GM18867 (cell line): ENCODE measurements around the gene SLC6A7.
"Not testable (repeated sequence)": the region's sequence is repeated elsewhere in the genome, so short reads cannot be mapped to it uniquely, and the experiment has no call there.

Experiments used
- ATAC-seq: cut with Tn5 transposase; IDR thresholded peaks from one replicate; pipeline ENCODE4 v1.9.1; 2021; ENCODE audit warnings: mild to moderate bottlenecking, moderate library complexity; ENCODE audit not compliant: unreplicated experiment

SLC6A7 gene

DNA sequence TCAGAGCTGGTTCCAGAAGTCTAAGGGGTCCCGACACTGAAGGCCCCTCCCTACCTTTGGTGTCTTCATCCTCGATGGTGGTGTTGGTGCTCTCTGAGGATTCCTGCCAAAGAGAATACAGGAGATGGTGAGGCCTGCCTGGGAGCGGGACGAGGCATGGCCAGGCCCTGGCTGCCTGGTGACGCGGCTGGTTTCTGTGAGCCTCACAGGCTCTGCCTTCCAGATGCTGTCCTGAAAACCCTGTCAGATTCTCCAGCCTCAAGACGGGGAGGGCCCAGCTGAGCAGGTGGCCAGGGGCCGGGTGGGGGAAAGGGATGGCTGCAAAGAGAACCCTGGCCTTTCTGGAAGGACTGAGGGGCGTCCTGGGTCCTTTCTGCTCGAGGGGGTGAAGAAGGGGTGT is 48.8 kb downstream of the SLC6A7 start:
- no peak for ATAC-seq

DNA sequence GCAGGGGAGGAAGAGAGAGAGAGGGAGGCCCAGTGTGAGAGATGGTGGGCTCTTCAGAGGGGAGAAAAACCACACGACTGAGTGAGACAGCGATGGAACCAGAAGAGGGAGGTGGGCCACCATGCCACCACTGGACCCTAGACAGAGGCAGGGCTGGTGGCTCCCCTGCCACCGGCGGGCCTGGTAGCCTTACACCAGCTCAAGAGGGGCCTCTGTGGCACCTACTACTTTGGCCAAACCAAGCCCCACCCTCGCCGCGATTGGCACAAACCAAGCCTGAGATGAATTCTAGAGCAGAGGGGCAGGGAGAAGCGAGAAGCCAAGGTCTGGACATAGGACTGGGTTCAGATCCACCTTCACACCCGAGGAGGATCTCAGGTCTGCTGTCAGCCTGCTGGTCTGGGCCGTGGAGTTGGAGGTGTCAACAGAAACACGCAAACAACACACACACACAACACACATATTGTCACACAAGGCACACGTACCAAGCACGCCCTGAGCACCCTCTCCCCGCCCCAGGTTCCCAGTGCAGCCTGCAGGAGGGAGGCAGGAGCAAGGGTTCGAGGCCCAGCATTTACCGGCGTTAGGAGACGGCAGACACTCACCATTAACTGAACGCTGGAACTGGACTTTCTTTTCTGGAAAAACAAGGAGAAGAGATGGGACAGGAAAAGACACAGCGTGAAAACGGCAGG is 49.4 kb downstream of the SLC6A7 start:
- no peak for ATAC-seq

DNA sequence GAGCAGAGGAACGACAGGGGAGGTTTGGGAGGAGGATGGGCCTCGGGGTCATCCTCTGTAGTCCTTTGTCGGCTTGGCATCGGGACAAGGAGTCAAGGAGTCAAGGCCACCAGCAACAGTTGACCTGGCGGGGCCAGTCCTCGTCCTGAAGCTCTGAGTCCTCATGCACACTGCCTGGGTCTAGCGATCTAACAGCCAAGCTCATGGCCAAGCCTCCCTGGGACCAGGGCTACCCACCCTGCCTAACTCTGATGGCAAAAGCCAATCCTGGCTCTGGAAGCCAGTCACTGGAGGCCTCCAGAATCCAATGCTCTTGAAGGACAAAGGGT is 49.9 kb downstream of the SLC6A7 start:
- no peak for ATAC-seq

DNA sequence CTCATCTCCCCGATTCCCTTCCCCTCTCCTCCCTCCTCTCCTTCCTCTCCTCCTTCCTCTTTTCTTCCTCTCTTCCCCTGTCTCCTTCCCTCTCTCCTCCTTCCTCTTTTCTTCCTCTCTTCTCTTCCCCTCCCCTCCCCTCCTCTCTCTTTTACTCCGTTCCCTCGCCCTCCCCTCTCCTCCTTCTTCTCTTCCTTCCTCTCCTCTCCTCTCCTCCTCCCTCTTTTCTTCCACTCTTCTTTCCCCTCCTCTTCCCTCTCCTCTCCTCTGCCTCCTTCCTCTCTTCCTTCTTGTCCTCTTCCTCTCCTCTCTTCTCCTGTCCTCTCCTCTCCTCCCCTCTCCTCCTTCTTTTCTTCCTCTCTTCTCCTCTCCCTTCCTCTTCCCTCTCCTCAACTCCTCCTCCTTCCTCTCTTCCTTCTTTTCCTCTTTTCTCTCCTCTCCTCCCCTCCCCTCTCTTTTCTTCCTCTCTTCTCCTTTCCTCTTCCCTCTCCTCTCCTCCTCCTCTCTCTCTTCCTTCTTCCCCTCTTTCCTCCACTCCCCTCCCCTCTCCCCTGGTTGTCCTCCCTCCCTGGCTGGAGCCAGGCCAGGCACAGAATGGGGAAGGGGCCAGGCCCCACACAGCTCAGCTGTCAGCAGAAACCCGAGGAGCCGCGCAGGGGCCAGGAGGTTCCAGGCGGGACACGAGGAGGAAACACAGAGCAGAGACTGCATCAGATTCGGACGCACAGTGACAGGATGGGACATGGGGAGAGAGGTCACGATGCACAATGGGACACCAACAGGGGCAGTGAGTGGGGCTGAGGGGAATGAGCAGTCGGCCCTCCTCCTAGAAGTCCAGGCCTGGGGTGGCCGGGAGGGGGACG is 51.7 kb downstream of the SLC6A7 start:
- ATAC-seq = no peak

DNA sequence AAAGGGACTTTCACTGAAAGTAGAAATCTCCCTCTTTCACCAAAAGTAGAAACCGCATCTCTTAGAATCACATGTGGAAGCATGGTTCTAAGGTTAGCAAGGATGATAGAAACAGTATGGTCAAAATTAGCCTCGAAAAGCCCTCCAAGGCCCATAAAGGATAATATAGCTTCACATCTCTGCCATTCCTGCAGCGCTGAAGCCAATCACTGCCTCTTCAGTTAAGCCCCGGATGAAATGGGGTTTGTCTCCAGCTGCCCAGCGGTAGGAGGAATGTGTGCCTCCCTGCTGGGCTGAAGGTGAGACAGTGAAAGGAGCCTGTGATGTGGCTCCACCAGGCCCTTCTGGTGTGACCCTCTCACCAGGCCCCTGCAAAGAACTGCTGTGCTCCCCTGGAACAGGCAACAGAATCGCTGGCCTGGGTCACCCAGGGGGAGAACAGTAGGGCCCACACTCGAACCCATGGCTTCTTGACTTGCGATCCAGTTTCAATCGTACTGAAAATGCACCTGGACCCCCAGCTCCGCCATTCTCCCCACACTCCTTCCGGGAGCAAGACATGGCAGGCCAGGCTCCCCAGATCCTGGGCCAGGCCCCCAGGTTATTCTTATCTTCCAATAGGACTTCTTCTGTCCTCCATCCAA is 52.5 kb downstream of the SLC6A7 start:
- ATAC-seq = no peak

DNA sequence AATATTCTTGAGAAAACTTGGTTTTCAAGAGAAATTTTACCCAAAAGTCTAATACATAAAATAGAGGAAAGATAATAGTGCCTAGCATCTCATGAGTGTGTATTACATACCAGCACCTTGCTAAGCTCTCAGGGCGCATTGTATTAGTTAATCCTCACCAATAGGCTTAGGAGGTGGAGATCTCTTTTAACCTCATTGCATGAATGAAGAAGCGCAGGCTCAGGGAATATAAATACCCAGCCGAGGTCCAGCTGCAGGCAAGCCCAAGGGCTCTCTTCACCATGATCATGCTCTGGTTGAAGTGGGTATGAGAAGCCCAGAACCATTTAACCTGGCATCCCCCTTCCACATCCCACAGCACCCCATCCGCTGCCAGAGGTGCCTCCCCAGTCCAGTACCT is 53.7 kb downstream of the SLC6A7 start:
- no peak for ATAC-seq

DNA sequence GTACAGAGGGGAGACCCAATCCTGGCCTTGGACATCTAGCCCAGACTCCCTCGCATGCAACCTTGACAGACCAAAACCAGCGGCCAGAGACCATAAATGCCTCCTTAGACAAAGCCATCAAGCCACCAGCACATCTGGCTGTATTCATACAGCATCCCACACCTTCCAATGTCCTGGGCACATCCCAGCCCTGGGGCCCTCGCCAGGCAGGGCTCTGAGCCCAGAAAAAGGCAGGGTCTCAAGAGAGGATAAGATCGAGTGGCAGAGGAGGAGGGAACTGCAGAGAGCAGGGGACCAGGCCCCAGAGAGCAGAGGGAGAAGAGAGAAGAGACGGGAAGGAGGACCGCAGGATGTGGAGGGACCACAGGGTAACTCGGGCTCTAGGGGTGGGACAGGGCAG is 54.3 kb downstream of the SLC6A7 start:
- no peak for ATAC-seq

DNA sequence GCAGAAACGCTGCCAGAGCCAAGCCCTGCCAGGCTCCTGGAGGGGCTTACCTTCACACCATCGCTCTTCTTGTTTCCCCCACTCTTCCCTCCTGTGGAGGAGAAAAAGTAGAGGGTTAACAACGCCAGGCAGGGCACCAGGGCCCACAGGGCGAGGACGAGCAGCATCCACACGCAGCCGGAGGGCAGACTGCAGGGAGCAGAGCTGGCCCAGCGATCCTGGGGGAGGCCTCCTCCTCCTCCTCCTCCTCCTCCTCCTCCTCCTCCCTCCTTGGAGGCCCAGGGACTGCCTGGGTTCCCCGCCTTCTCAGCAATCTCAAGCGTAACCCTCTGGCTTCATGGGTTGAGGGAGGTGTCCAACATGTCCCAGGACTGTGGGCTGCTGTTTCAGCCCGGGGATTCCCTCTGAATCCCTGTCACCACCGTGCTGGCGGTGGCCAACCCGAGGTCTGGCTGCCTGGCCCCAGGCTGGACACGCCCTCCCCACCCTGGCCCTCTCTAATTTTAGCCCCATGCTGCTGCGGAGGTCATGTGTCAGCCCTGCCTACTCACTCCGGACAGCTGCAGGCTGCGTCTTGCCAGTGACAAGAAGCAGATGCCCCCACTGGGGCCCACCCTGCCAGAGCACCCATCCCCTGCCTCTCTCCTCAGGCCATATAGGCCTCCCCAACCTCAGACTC is 55.4 kb downstream of the SLC6A7 start:
- ATAC-seq = no peak

DNA sequence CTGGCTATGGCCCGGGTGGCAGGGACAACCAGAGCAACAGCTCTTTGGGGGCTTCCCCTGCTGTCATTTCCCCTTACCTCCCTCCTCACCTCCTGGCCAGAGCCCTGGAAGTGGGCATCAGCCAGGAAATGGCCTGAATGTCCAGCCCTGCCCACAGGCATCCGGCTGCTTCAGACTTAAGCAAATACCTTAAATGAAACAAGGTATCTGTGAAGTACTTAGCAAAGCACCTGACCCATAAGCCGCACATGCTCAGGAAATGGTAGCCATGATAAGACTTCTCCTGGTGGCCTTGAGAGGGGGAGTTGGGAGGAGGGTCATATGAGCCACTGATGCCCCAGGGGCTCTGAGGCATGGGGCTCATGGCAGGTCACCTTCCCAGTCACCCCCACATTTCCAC is 55.9 kb downstream of the SLC6A7 start:
- ATAC-seq = no peak

DNA sequence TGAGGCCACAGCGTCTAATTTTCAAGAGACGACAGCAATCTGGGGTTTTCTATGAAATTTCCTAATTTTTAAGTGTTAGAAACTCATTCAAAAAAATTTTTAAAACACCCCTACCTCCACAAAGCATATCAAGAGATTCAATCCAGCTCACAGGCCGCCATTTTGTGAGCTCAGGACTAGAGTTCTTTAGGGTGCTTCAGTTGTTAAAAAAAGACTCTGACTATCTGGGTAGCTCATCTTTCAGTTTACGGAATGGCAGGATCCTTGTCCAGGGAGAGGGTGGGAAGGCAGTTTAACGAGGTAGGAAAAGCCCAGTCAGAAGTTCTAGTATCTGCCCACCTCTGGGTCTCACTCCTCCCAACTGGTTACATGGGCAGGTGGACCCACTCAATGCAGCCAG is 56.6 kb downstream of the SLC6A7 start:
- no peak for ATAC-seq

DNA sequence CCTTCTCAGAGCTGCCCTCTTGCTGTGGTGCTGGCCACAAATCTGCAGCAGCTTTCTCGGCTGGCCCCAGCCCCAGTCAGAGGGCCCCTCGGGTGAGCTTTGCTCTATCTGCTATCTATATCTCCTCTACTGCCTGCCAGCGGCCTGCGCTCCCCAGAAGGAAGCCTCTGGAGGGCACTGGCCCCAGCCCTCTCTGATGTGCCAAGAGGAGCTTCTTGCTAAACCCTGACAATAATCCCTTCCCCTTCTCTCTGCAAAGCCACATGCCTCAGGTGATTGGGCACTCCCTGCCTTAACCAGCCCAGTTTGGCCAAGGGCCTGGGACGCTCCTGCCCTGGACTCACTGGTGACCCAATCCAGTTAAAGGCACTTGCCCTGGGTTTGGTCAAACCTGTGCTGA is 57.0 kb downstream of the SLC6A7 start:
- no peak for ATAC-seq

DNA sequence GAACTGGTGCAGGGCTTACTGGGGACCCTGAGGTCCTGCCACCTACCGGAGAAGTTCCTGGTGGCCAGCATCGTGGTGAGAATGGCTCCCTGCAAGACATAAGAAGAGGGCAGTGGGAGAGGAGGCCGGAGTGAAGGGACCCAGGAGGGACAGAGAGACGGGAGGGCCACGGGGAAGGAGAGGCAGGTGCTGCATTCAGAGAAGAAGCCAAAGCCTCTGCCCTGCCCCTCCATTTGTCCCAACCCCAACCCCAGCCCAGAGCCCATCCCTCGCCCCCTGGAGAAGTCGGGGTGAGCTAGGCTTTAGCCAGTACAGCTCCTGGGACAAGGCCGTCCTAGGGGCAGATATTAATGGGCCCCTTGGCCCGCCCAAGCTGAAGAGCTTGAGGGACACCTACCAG is 57.9 kb downstream of the SLC6A7 start:
- ATAC-seq = no peak

DNA sequence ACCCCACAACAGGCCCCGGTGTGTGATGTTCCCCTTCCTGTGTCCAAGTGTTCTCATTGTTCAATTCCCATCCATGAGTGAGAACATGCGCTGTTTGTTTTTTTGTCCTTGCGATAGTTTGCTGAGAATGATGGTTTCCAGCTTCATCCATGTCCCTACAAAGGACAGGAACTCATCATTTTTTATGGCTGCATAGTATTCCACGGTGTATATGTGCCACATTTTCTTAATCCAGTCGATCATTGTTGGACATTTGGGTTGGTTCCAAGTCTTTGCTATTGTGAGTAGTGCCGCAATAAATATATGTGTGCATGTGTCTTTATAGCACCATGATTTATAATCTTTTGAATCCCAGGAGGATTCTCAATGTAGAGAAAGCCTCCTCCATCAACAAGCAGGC is 58.6 kb downstream of the SLC6A7 start:
- ATAC-seq = not testable (repeated sequence)

DNA sequence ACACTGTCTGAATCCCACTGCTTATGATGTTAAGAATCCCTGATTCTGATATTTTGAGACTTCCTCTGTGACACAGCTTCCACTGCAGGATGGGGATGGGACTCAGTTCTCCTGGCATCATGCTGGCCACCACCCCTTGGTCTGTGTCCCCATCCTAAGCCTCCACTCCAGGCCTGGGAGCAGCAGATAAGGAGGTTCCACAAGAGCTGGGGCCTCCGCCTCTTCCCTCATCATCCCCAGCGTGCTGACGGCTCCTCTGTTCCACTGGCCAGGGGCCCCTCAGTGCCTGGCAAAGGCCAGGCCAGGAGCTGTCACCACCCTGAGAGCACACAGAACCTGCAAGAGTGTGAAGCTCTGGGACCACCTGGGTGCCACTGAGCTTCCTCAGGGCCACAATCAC is 59.1 kb downstream of the SLC6A7 start:
- no peak for ATAC-seq

DNA sequence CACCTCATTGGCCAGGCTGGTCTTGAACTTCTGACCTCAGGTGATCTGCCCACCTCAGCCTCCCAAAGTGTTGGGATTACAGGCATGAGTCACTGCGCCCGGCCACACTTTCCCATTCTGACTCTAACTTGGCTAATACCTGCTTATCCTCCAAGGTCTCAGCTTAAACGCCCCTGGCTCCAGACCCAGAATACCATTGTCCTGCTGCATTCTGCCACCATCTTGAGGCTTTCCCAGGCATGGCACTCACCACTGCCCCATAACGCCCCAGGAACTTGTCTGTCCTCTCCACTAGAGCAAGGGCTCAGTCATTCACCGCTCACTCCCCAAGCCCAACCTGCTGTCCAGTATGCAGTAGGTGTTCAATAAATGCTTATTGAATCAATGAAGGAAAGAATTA is 59.9 kb downstream of the SLC6A7 start:
- ATAC-seq = no peak

DNA sequence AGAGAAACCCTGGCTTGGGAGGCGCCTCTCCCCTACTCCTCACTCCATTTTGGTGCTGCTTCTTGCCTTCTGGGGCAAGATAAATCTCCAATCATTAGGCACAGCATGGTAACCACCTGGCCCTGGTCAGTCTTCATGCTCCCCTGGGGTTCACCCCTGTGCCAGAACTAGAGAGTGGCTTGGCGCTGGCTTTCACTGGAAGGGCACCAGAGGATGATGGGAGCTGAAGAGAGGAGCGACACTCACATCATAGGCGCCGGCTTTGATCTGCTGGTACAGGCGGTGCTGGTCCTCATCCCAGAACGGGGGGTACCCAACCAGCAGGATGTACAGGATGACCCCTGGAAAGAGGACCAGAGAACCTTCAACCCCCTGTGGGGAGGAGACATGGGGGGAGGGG is 61.6 kb downstream of the SLC6A7 start:
- no peak for ATAC-seq

DNA sequence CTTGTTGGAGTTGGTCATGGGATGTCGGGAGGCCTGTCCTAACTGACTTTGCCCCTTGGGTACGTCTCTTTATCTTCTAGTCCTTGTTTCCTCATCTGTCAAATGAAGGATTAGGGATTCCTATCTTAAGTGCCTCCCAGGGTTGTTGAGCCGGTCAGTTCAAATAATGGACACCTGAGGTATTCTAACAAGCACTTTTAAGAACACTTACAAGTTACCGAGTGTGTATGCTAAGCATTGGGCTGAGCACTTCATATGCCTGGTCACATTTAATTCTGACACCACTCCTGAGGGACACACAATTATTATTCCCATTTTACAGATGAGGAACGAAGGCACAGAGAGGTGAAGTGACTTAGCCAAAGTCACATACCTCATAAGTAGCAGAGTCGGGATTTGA is 62.6 kb downstream of the SLC6A7 start:
- ATAC-seq = no peak

DNA sequence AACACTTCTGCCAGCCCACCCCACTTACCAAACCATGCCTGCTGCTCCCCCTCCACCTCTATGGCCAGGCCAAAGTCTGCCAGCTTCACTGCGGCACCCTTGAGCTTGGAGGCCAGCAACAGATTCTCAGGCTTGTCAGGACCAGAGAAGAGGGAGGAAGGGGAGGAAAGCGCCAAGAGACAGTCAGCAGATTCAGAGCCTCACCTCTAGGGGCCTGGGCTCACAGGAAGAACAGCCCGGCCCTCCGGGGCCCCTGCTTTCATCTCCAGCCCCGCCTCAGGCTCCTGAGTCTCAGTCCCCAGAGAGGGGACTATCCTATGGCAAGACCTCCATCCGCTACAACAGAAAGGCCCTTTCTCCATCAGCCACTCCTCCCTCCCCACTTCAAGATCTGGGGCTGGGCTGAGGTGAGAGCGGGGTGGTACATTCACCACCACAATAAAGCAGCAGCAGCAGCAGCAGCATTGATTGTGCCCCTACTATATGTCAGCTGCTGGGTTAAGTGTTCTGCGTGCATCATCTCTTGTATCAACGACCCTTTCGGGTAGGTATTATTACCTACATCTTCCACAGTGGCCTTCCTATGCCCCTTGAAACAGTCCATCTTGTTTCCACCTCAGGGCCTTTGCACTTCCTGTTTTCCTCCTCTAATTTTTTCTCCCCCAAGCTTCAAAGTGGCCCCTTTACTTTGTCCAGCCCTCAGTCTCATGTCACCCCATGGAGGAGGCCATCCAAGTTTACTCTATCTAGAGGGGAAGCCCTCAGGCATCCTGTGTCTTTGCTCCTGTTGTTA is 63.8 kb downstream of the SLC6A7 start:
- no peak for ATAC-seq

DNA sequence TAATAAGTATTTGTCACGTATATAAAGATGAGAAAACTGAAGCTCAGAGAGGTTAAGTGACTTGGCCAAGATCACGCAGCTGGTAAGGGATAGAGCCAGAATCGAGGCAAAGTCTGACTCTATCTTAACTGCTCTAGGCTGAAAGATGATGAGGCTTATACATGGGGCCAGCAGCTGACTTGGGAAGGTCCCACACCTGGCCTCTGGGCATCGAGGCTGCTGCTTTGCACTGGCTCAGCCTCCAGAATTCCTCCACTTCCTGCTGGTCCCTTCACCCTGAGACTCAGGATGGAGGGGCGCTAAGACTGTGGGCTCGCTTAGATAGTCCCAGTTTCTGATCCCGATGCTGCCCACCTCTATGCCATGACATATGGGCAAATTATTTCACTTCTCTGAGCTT is 64.5 kb downstream of the SLC6A7 start:
- ATAC-seq = no peak

DNA sequence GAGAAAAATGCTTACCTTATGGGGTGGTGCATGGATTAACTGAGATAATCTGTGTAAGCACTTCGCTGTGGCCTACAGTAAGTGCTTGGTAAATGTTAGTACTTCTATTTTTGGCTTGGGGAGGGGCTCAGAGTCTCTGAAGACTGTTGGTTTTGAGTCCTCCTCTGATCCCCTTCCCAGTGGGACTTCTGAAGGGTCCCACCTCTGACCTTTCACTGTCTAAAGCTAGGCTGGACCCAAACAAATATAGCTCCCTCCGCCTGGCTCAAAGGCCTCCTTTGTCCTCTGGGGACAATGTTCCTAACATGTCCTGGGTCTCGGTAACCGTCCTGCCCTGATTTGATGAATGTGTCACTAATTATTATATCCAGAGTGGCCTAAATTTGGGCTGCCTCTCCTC is 64.9 kb downstream of the SLC6A7 start:
- no peak for ATAC-seq
